GM12878 (cell line): Measurements from ENCODE around the gene GLA.

Experiments
- E4F1 ChIP-seq: fragments of 450-650 bp; IDR thresholded peaks from 2 replicates; pipeline ENCODE4 v1.6.1; 2018; ENCODE audit warnings: borderline replicate concordance, mild to moderate bottlenecking; ENCODE audit not compliant: partially characterized antibody
- EP300 ChIP-seq, 2 experiments: fragments of 150-350 bp in 1 of 2; IDR thresholded peaks; 2 replicates each; pipeline ENCODE4 v1.6.1; 2011 to 2012; ENCODE audit warnings: low read depth in 2 of 2, low read length in 2 of 2, borderline replicate concordance in 1 of 2, improper control_type of control experiment in 1 of 2, inconsistent platforms in 1 of 2; ENCODE audit not compliant: control insufficient read depth in 1 of 2
- EZH2 ChIP-seq: IDR thresholded peaks from 2 replicates; pipeline ENCODE4 v1.6.1; 2012; ENCODE audit warnings: low read depth, mild to moderate bottlenecking, control low read depth, inconsistent platforms, low read length, borderline replicate concordance; ENCODE audit not compliant: control insufficient read depth
- RBBP5 ChIP-seq: fragments of 200-600 bp; sonication (generic); conservative IDR thresholded peaks from 2 replicates; pipeline ENCODE4 v1.6.1; 2016
- TARDBP ChIP-seq: IDR thresholded peaks from 2 replicates; pipeline ENCODE4 v1.6.1; 2016; ENCODE audit warnings: borderline replicate concordance

- no peak for TF ChIP-seq TARDBP
- no peak for TF ChIP-seq E4F1
- no peak for TF ChIP-seq EZH2
- TF ChIP-seq EP300 (IDR thresholded peaks at IDR 0.05; ENCODE audit: borderline replicate concordance in 1 of 2, control insufficient read depth in 1 of 2, low read depth in 2 of 2, low read length in 2 of 2): no peak
- TF ChIP-seq RBBP5: no peak
Observed at GRCh38 chrX:101357166-101357795, 50.4 kb downstream of the GLA start.
